Mucosa of descending colon (tissue), 3 donors: Measurements from ENCODE around the gene CDK10. TPM values are rescaled to one million over a fixed set of nuclear protein-coding genes. Genes with fewer than 3 reads are reported as not detected.
"Not testable (repeated sequence)": the region's sequence is repeated elsewhere in the genome, so short reads cannot be mapped to it uniquely, and the experiment has no call there.

Experiments used
- ATAC-seq: fragments of 200-7000 bp; cut with Tn5 transposase; one replicate; pipeline ENCODE4 v1.9.1; 2020; ENCODE audit warnings: mild to moderate bottlenecking, moderate library complexity
- DNase-seq, 3 donors: peaks; one replicate each; pipeline ENCODE4 v3.0.0-alpha.2; 2020
- H3K36me3 ChIP-seq: fragments of 200-600 bp; one replicate; pipeline ENCODE4 v1.8.0; 2021; ENCODE audit warnings: low read depth, mild to moderate bottlenecking
- H3K4me1 ChIP-seq: fragments of 200-600 bp; one replicate; pipeline ENCODE4 v1.8.0; 2021; ENCODE audit warnings: low read depth, mild to moderate bottlenecking
- H3K4me3 ChIP-seq: fragments of 200-600 bp; one replicate; pipeline ENCODE4 v1.8.0; 2021; ENCODE audit warnings: mild to moderate bottlenecking
- H3K9me3 ChIP-seq: fragments of 200-600 bp; one replicate; pipeline ENCODE4 v1.8.0; 2021; ENCODE audit warnings: mild to moderate bottlenecking
- CTCF ChIP-seq: fragments of 200-600 bp; IDR thresholded peaks from one replicate; pipeline ENCODE4 v1.8.0; 2022; ENCODE audit warnings: antibody characterized with exemption, mild to moderate bottlenecking
- intact Hi-C, 2 donors: fragments of 100-400 bp; cut with DNase I in 1 of 2; cut with micrococcal nuclease in 1 of 2; formaldehyde crosslinking; loops; one replicate each; pipeline versions ENCODE4 v1.11.0 to v1.11.1; 2022; cut with DNase I, micrococcal nuclease
- total RNA-seq, 3 donors: library from RNA; stranded (reverse); fragmentation: NEBNext Ultra II Directional in 2 of 3; extraction: Animal tissue kit (Norgen Biotek cat#: 25700) in 2 of 3; gene quantifications; one replicate each; pipeline versions ENCODE4 v1.2.1 to v1.2.4, GENCODE V29; 2021 to 2023
- donor health status: DM: no; HTN: no; CAD: no; lungs with moderate emphysema.
- donor health status: DM: no; HTN: no; CAD: no.
- donor health status: DM: no; HTN: yes; CAD: no.

Gene CDK10
- total RNA-seq, 3 donors from 2014 or later = 90.8 to 163 (median 94.5) TPM

DNA sequence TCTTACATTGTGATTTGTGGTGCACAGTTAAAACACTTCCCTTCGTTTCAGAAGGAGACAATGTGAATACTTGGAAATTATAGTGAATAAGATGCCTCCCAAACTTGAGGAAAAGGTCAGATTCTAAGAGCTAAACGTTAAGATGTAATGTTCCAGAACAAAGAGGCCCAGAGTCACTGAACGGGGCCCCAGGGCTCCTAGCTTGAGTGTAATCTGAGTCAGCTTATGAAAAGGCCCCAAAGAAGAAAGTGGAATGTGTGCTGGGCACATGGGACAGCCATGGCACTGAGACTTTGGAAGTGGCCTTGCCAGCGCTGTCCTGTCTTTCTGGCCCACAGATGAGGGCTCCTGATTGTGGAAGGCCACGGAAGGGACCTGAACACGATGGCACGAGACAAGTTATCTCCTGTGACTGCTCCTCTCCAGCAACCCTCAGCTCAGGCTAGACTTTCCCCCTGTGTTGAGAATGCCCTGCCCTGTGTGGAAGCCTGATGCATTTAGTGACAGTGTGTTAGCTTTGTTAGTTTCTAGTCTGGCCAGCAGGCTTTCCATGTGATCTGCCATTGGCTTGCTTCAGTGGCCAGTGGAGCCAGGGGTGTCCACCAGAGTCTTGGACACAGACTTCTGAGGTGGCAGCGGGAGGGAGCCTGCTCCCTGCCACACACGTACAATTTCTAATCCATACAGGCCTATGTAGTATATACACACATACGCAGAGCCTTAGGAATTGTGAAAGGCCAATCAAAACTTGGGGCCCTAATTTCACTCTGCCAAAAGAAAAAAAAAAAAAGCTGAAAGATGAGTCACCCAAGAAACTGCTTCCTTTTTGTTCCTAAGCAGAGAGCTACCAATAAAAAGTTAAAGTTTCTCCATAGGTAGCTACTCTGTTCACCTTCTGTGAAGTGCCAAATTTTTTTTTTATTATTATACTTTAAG lies 15.7 kb upstream of the CDK10 start:
- DNase-seq (no peak), ATAC-seq (peak; percentile 37)
- no peak for TF ChIP-seq CTCF
- no peak overlapping the region for H3K4me3 ChIP-seq
- H3K9me3 ChIP-seq = peaks cover 5% of the 10 kb centered on the region
- no peaks in the 10 kb centered on the region for H3K36me3 ChIP-seq
- H3K4me1 ChIP-seq = no peaks in the 10 kb centered on the region
- intact Hi-C loops = no loop called here

DNA sequence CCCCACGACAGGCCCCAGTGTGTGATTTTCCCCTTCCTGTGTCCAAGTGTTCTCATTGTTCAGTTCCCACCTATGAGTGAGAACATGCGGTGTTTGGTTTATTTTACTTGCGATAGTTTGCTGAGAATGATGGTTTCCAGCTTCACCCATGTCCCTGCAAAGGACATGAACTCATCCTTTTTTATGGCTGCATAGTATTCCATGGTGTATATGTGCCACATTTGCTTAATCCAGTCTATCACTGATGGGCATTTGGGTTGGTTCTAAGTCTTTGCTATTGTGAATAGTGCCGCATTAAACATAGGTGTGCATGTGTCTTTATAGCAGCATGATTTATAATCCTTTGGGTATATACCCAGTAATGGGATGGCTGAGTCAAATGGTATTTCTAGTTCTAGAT lies 14.9 kb upstream of the CDK10 start:
- H3K4me1 ChIP-seq, DNase-seq, H3K4me3 ChIP-seq, H3K9me3 ChIP-seq, H3K36me3 ChIP-seq, ATAC-seq, intact Hi-C loops: not testable (repeated sequence)

- no peaks in the 10 kb centered on the region for H3K9me3 ChIP-seq
- DNase-seq (no peak), ATAC-seq (no peak)
- H3K4me3 ChIP-seq = no peak overlapping the region
- no peaks in the 10 kb centered on the region for H3K4me1 ChIP-seq
- intact Hi-C loops = no loop called here
- H3K36me3 ChIP-seq = no peaks in the 10 kb centered on the region
- no peak for TF ChIP-seq CTCF
Measured at GRCh38 chr16:89672177-89672941, 14.1 kb upstream of the CDK10 start.

- DNase-seq (no peak), ATAC-seq (no peak)
- intact Hi-C loops = no loop called here
- Histone ChIP-seq H3K4me3 (no peak overlapping the region), H3K36me3 (no peaks in the 10 kb centered on the region), H3K9me3 (peaks cover 4% of the 10 kb centered on the region), H3K4me1 (no peaks in the 10 kb centered on the region)
- TF ChIP-seq CTCF = no peak
Measured at GRCh38 chr16:89678258-89678657, 8.2 kb upstream of the CDK10 start.

GRCh38 chr16:89685916-89686315 lies 573 bp upstream of the CDK10 start:
- H3K4me3 ChIP-seq = no peak overlapping the region
- no peak for TF ChIP-seq CTCF
- H3K36me3 ChIP-seq = no peaks in the 10 kb centered on the region
- no peaks in the 10 kb centered on the region for H3K9me3 ChIP-seq
- ATAC-seq (no peak), DNase-seq (no peak)
- H3K4me1 ChIP-seq = peaks cover 17% of the 10 kb centered on the region
- intact Hi-C loops = no loop called here
